Measurements from ENCODE around the gene TAF7L. TPM values are rescaled to one million over a fixed set of nuclear protein-coding genes. Genes with fewer than 3 reads are reported as not detected.

Gene TAF7L
- total RNA-seq, 1 experiment from 2014 or later, result 0.22 TPM

DNA sequence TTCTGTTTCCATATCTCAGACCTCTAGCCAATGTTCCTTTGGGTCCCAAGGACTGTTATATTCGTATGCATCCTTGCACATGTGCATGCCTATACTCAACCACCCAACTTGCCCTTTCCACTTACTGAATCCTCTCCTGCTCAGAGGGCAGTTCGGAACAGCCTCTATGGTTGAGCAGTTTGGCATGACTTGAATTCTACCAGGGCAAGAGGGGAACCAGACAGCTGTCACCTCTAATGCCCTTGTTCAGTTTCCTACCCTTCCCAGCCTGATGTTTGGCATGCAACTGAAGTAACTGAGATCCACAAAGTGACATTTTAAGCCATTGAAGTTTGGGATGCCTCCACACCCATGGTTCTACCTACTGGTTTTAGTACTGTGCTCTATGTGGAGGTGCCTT, 54.1 kb downstream of the TAF7L start:
- no peaks in the 10 kb centered on the region for H3K79me2 ChIP-seq (ENCODE audit: insufficient read depth, low read length)
- no peak for DNase-seq (ENCODE audit: low read depth, low spot score)
- no peaks in the 10 kb centered on the region for H3K36me3 ChIP-seq (ENCODE audit: control insufficient read depth in 1 of 2, insufficient read depth in 2 of 2, low read length in 2 of 2)
- no peak for ATAC-seq
- H2AFZ ChIP-seq (ENCODE audit: low read depth, low read length, poor library complexity, severe bottlenecking), result no peak overlapping the region
- H4K20me1 ChIP-seq (ENCODE audit: insufficient read depth), result no peaks in the 10 kb centered on the region
- H3K9me3 ChIP-seq (ENCODE audit: control insufficient read depth in 1 of 2, insufficient read depth in 1 of 2, low read depth in 1 of 2, low read length in 2 of 2), result no peaks in the 10 kb centered on the region
- ChIA-PET RAD21 (ENCODE audit: low non-redundant PET in 1 of 2, low total read pairs in 2 of 2, uncharacterized antibody in 2 of 2, unreplicated experiment in 2 of 2) (no interaction called here), CTCF (no interaction called here), POLR2A (no interaction called here)
- H3K9me2 ChIP-seq (ENCODE audit: insufficient read depth), result no peaks in the 10 kb centered on the region
- no peaks in the 10 kb centered on the region for H3K27me3 ChIP-seq (ENCODE audit: insufficient read depth, low read length)
- no TSS peak for BruUV-seq (replicated peaks)
- no peak overlapping the region for H3K9ac ChIP-seq (ENCODE audit: low read length)
- no peaks in the 10 kb centered on the region for H3K4me1 ChIP-seq (ENCODE audit: control insufficient read depth in 1 of 2, insufficient read depth in 2 of 2, low read length in 2 of 2)
- TF ChIP-seq SIN3A (IDR thresholded peaks at IDR 0.05; ENCODE audit: low read depth) (no peak), EGR1 (IDR thresholded peaks at IDR 0.05; ENCODE audit: low read depth) (no peak), ELF1 (IDR thresholded peaks at IDR 0.05; ENCODE audit: borderline replicate concordance, low read depth) (no peak), ZFX (IDR thresholded peaks at IDR 0.05) (no peak), CEBPB (IDR thresholded peaks at IDR 0.05; ENCODE audit: low read depth) (no peak), EZH2 (IDR thresholded peaks at IDR 0.05) (no peak), SRF (IDR thresholded peaks at IDR 0.05; ENCODE audit: low read depth) (no peak), FOSL1 (IDR thresholded peaks at IDR 0.05; ENCODE audit: low read depth) (no peak), POLR2AphosphoS5 (IDR thresholded peaks at IDR 0.05; ENCODE audit: low read depth, low read length) (no peak), CTCF (IDR thresholded peaks at IDR 0.05 in 2 of 3, conservative IDR thresholded peaks at IDR 0.05 in 1 of 3; ENCODE audit: borderline replicate concordance in 1 of 3, insufficient read depth in 1 of 3, low read depth in 2 of 3, low read length in 2 of 3) (no peak), YY1 (IDR thresholded peaks at IDR 0.05; ENCODE audit: extremely low read depth, insufficient replicate concordance, low read depth, low read length) (no peak), RAD21 (IDR thresholded peaks at IDR 0.05; ENCODE audit: low read depth) (no peak), ZBTB33 (IDR thresholded peaks at IDR 0.05; ENCODE audit: extremely low read depth, insufficient replicate concordance, low read length) (no peak)
- TF ChIP-seq, protein P1, sequence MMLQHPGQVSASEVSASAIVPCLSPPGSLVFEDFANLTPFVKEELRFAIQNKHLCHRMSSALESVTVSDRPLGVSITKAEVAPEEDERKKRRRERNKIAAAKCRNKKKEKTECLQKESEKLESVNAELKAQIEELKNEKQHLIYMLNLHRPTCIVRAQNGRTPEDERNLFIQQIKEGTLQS (IDR thresholded peaks at IDR 0.05), result no peak
- intact Hi-C loops (cut with micrococcal nuclease), result no loop called here
- H3K4me3 ChIP-seq (replicated peaks in 1 of 2; ENCODE audit: low read depth in 1 of 2, low read length in 2 of 2), result no peak overlapping the region
- H3K27ac ChIP-seq (ENCODE audit: low read depth, low read length), result no peak overlapping the region
- H3K4me2 ChIP-seq (ENCODE audit: low read length), result no peak overlapping the region
